ENCODE measurements around the gene LBHD2.

Gene LBHD2

GRCh38 chr14:103110681-103111231, 26.7 kb downstream of the LBHD2 start:
- Histone ChIP-seq H2BK120ac (ENCODE audit: low read depth, low read length) (peak overlapping the region; percentile 82), H2AFZ (ENCODE audit: low read length) (peak overlapping the region; percentile 66), H3K4me2 (ENCODE audit: insufficient read depth, low read length, poor library complexity, severe bottlenecking) (no peak overlapping the region), H4K91ac (ENCODE audit: low read depth, low read length, poor library complexity) (no peak overlapping the region), H3K36me3 (replicated peaks in 1 of 2; ENCODE audit: control insufficient read depth in 2 of 2, insufficient read depth in 2 of 2, low read length in 2 of 2) (no peaks in the 10 kb centered on the region), H3K18ac (ENCODE audit: low read length) (peak overlapping the region; percentile 92), H3K27me3 (ENCODE audit: control insufficient read depth in 3 of 3, insufficient read depth in 3 of 3, low read depth in 1 of 3, low read length in 3 of 3) (peaks cover 0 to 22% (median 2%) of the 10 kb centered on the region in 3 experiments), H2AK5ac (ENCODE audit: low read depth, low read length) (peak overlapping the region; percentile 96), H2BK15ac (ENCODE audit: low read length) (peak overlapping the region; percentile 91), H4K8ac (ENCODE audit: low read depth, low read length) (peak overlapping the region; percentile 89), H3K27ac (replicated peaks; ENCODE audit: low read length) (no peak overlapping the region), H2BK5ac (ENCODE audit: low read length) (peak overlapping the region; percentile 71), H3K79me1 (ENCODE audit: low read depth, low read length) (no peaks in the 10 kb centered on the region), H3K9ac (ENCODE audit: low read depth, low read length, poor library complexity) (peak overlapping the region; percentile 27), H2BK12ac (ENCODE audit: low read length) (peak overlapping the region; percentile 82), H3K14ac (ENCODE audit: low read length) (peak overlapping the region; percentile 90), H3K4me3 (ENCODE audit: low read length in 2 of 2) (no peak overlapping the region), H3K4me1 (ENCODE audit: control insufficient read depth in 2 of 2, insufficient read depth in 1 of 2, low read depth in 1 of 2, low read length in 2 of 2) (peaks cover 15 to 32% of the 10 kb centered on the region in 2 donors), H3K9me3 (replicated peaks in 1 of 2; ENCODE audit: control insufficient read depth in 2 of 2, insufficient read depth in 1 of 2, low read depth in 1 of 2, low read length in 2 of 2) (no peaks in the 10 kb centered on the region), H3K4ac (ENCODE audit: low read length) (peak overlapping the region; percentile 30), H3K23ac (ENCODE audit: low read depth, low read length, poor library complexity) (peak overlapping the region; percentile 81)
- no peak for DNase-seq (ENCODE audit: low spot score)
- WGBS, 2 donors (ENCODE audit: extremely low coverage in 2 of 2, insufficient read length in 2 of 2, insufficient replicate concordance in 1 of 2), result no CpG with 5 or more reads among the region's 14 CpGs

GRCh38 chr14:103111232-103111868, 27.3 kb downstream of the LBHD2 start:
- H2BK15ac ChIP-seq (ENCODE audit: low read length), result peak overlapping the region; percentile 88

DNA sequence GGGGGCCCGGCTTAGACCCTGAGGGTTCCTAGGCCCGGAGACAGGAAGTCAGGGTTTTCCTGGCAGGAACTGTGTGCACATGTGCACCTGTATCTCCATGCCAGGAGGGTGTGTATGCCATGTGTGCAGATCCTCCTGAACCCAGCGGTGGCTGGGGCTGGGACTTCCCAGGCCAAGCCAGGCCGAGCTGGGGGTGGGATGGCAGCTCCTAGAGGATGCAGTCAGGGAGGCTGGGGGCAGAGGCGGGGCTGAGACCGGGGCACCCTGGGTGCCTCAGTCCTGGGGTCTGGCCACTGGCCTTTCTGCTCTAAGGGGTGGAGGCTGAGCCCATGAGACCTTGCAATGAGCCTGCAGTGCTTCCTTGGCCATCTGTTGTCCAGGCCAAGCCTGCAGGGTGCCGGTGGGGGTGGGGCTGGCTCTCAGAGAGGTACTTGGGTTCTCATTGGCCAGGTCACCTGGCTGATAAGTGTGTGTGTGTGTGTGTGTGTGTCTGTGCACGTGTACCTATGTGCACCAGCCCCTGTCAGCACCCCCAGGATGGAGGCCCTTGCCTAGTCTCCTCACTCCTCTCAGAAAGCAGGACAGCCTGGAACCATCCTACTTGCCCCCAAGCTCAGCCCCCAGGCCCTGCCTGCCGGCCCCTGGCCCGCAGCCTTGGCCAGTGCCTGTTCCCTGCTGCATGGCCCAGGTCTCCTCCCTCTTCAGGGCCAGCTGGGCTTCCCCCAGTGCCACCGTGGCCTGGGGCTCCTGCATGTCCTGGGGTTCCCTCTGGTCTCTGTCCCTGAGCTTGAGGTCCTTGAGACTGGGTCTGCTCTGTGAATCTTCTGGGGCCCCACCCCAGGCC, 28.6 kb downstream of the LBHD2 start:
- Histone ChIP-seq H3K79me1 (ENCODE audit: low read depth, low read length) (no peaks in the 10 kb centered on the region), H2BK12ac (ENCODE audit: low read length) (peak overlapping the region; percentile 78), H2BK120ac (ENCODE audit: low read depth, low read length) (peak overlapping the region; percentile 82), H3K4me2 (ENCODE audit: insufficient read depth, low read length, poor library complexity, severe bottlenecking) (no peak overlapping the region), H3K9me3 (replicated peaks in 1 of 2; ENCODE audit: control insufficient read depth in 2 of 2, insufficient read depth in 1 of 2, low read depth in 1 of 2, low read length in 2 of 2) (no peaks in the 10 kb centered on the region), H2BK5ac (ENCODE audit: low read length) (peak overlapping the region; percentile 44), H3K18ac (ENCODE audit: low read length) (peak overlapping the region; percentile 90), H2BK15ac (ENCODE audit: low read length) (peak overlapping the region; percentile 94), H3K4ac (ENCODE audit: low read length) (no peak overlapping the region), H4K91ac (ENCODE audit: low read depth, low read length, poor library complexity) (peak overlapping the region; percentile 46), H3K27me3 (ENCODE audit: control insufficient read depth in 3 of 3, insufficient read depth in 3 of 3, low read depth in 1 of 3, low read length in 3 of 3) (peaks cover 0 to 17% (median 2%) of the 10 kb centered on the region in 3 experiments), H3K4me1 (ENCODE audit: control insufficient read depth in 2 of 2, insufficient read depth in 1 of 2, low read depth in 1 of 2, low read length in 2 of 2) (peaks cover 15 to 31% of the 10 kb centered on the region in 2 donors), H4K8ac (ENCODE audit: low read depth, low read length) (no peak overlapping the region), H3K36me3 (replicated peaks in 1 of 2; ENCODE audit: control insufficient read depth in 2 of 2, insufficient read depth in 2 of 2, low read length in 2 of 2) (no peaks in the 10 kb centered on the region), H3K14ac (ENCODE audit: low read length) (peak overlapping the region; percentile 39), H3K23ac (ENCODE audit: low read depth, low read length, poor library complexity) (no peak overlapping the region), H3K4me3 (ENCODE audit: low read length in 2 of 2) (no peak overlapping the region), H2AK5ac (ENCODE audit: low read depth, low read length) (peak overlapping the region; percentile 97), H3K27ac (replicated peaks; ENCODE audit: low read length) (no peak overlapping the region), H3K9ac (ENCODE audit: low read depth, low read length, poor library complexity) (peak overlapping the region; percentile 55), H2AFZ (ENCODE audit: low read length) (no peak overlapping the region)
- DNase-seq (ENCODE audit: low spot score), result no peak
- no CpG with 5 or more reads among the region's 11 CpGs for WGBS, 2 donors (ENCODE audit: extremely low coverage in 2 of 2, insufficient read length in 2 of 2, insufficient replicate concordance in 1 of 2)

More at GRCh38 chr14:103111232-103111868, 27.3 kb downstream of the LBHD2 start:
- Histone ChIP-seq H4K8ac (ENCODE audit: low read depth, low read length) (no peak overlapping the region), H4K91ac (ENCODE audit: low read depth, low read length, poor library complexity) (no peak overlapping the region), H3K27ac (replicated peaks; ENCODE audit: low read length) (no peak overlapping the region), H3K18ac (ENCODE audit: low read length) (peak overlapping the region; percentile 92), H2BK120ac (ENCODE audit: low read depth, low read length) (peak overlapping the region; percentile 82), H3K4me1 (ENCODE audit: control insufficient read depth in 2 of 2, insufficient read depth in 1 of 2, low read depth in 1 of 2, low read length in 2 of 2) (peaks cover 15 to 31% of the 10 kb centered on the region in 2 donors), H3K4ac (ENCODE audit: low read length) (no peak overlapping the region), H2BK12ac (ENCODE audit: low read length) (peak overlapping the region; percentile 82), H3K9me3 (replicated peaks in 1 of 2; ENCODE audit: control insufficient read depth in 2 of 2, insufficient read depth in 1 of 2, low read depth in 1 of 2, low read length in 2 of 2) (no peaks in the 10 kb centered on the region), H3K4me2 (ENCODE audit: insufficient read depth, low read length, poor library complexity, severe bottlenecking) (no peak overlapping the region), H3K27me3 (ENCODE audit: control insufficient read depth in 3 of 3, insufficient read depth in 3 of 3, low read depth in 1 of 3, low read length in 3 of 3) (peaks cover 0 to 17% (median 2%) of the 10 kb centered on the region in 3 experiments), H3K9ac (ENCODE audit: low read depth, low read length, poor library complexity) (no peak overlapping the region), H2AFZ (ENCODE audit: low read length) (no peak overlapping the region), H3K23ac (ENCODE audit: low read depth, low read length, poor library complexity) (peak overlapping the region; percentile 81), H3K36me3 (replicated peaks in 1 of 2; ENCODE audit: control insufficient read depth in 2 of 2, insufficient read depth in 2 of 2, low read length in 2 of 2) (no peaks in the 10 kb centered on the region), H2AK5ac (ENCODE audit: low read depth, low read length) (peak overlapping the region; percentile 96), H3K14ac (ENCODE audit: low read length) (peak overlapping the region; percentile 90), H2BK5ac (ENCODE audit: low read length) (peak overlapping the region; percentile 44), H3K4me3 (ENCODE audit: low read length in 2 of 2) (no peak overlapping the region), H3K79me1 (ENCODE audit: low read depth, low read length) (no peaks in the 10 kb centered on the region)
- no CpG with 5 or more reads among the region's 6 CpGs for WGBS, 2 donors (ENCODE audit: extremely low coverage in 2 of 2, insufficient read length in 2 of 2, insufficient replicate concordance in 1 of 2)
- DNase-seq (ENCODE audit: low spot score), result no peak

Measured in neuronal stem cell (in vitro differentiated cells).